SW480 (cell line): ENCODE measurements around the gene DDX1.
"Not testable (repeated sequence)": the region's sequence is repeated elsewhere in the genome, so short reads cannot be mapped to it uniquely, and the experiment has no call there.

Source experiments
- DNase-seq: peaks from one replicate; pipeline ENCODE4 v3.0.0-alpha.2; 2016; ENCODE audit warnings: low spot score

Gene DDX1

DNA sequence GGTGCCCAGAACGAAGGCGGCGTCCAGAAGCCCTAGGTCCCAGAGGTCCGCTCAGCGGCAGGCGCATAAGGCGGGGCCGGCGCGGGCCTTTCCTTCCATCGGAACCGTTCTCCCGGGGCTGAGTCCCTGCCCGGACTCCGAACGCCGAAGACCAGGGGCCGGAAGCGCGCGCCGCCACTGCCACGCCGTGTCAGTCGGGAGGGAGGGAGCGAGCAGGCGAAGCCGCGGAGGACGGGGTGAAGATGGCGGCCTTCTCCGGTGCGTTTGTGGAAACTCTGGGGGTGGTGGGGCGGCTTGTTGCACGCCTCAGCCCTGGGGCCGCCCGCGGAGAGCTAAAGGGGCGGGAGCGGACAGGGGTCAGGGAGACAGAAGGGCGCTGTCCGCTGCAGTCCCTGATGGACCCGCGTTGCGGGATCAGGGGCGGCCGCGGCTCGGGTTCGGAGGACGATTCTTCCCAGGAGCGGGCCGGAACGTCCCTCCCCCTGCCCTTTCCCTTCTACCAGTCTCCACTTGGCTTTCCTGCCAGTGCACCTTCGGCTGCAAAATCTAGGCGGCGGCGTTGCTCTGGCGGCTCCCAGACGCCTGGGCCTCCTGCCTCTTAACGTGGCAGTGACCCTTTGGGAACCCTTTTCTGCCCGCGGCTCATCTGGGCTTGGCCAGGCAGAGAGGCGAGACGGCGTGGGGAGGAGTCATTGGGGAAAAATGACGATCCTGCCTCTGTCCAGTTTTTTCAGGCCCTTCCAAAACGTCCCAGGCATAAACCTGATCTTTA, at the start of gene DDX1:
DDX1 (plus strand) TSS at position 177 of the 772 bp plus-strand sequence; CDS start at position 243, 66 bp downstream.
- peak; percentile 87 for DNase-seq

DNA sequence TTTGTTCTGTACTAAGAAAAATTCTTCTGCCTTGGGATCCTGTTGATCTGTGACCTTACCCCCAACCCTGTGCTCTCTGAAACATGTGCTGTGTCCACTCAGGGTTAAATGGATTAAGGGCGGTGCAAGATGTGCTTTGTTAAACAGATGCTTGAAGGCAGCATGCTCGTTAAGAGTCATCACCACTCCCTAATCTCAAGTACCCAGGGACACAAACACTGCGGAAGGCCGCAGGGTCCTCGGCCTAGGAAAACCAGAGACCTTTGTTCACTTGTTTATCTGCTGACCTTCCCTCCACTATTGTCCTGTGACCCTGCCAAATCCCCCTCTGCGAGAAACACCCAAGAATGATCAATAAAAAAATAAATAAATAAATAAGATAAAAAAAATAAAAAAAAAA, 49.4 kb upstream of the DDX1 start:
- DNase-seq: not testable (repeated sequence)

DNA sequence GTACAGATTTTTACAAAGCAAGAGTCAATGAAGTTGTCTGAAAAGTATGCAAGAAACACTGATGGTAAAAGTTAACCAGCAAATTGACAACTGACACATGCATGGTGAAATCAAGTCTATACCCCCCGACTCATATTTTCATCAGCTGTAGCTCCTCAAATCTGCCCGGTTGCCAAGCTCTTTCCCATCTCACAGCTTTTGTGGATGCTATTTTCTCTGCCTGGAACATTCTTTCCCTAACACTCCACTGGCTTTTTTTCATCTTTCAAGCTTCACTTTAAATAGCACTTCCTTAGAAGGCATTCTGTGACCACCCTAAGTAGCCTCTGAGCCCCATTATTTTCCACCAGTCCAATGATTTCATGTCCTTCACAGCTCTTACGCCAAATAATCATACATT, 48.6 kb upstream of the DDX1 start:
- no peak for DNase-seq

DNA sequence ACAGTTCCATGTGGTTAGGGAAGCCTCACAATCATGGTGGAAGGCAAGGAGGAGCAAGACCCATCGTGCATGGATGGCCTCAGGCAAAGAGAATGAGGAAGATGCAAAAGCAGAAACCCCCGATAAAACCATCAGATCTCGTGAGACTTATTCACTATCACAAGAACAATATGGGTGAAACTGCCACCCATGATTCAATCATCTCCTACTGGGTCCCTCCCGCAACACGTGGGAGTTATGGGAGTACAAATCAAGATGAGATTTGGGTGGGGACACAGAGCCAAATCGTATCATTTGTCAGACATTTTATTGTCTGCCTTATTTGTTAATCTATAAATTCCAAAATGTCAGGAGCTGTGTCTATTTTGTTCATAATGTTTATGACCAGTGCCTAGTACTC, 48.1 kb upstream of the DDX1 start:
- no peak for DNase-seq

DNA sequence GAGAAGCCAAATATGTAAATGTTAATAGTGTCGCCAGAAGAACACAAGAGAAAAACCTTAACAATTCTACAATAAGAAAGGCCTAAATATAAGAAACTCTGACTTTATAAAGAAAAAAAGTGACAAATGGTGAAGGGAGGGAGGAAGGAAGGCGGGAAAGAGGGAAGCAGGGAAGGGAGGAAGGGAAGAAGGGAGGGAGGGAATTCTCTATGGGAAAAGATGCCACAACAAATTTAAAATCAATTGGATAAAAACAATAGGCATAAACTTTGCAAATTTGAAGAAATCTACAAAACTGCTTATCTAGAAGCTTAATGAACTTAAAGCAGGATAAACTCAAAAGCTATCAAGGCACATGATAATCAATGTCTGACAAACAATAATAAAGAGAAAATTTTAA, 47.4 kb upstream of the DDX1 start:
- DNase-seq: no peak

DNA sequence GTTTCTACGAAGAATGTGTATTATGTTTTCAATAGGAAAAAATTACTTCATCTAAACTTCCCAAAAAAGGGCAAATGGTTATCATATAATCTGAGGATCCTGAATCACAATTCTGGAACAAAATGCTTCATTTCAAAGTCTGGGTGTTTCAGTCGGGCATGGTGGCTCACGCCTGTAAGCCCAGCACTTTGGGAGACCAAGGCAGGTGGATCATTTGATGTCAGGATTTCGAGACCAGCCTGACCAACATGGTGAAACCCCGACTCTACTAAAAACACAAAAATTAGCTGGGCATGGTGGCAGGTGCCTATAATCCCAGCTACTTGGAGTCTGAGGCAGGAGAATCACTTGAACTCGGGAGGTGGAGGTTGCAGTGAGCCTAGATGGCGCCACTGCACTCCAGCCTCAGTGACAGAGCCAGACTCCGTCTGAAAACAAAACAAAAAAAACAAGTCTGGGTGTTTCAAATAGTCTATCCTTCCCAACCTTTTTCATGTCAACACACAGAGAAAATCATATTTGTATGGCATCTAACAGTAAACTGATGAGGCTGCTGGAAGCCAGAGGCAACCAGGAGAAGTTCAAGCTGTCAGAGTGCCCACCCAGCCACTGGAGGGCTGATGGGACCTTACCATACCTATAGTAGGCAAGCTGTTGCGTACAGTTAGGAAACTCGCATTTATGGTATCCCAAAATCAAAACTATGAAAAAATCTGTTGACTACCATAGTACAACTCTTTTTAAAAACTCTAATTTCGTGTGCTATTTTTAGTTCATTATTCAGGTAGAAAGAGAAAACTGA, 45.2 kb upstream of the DDX1 start:
- DNase-seq: no peak

DNA sequence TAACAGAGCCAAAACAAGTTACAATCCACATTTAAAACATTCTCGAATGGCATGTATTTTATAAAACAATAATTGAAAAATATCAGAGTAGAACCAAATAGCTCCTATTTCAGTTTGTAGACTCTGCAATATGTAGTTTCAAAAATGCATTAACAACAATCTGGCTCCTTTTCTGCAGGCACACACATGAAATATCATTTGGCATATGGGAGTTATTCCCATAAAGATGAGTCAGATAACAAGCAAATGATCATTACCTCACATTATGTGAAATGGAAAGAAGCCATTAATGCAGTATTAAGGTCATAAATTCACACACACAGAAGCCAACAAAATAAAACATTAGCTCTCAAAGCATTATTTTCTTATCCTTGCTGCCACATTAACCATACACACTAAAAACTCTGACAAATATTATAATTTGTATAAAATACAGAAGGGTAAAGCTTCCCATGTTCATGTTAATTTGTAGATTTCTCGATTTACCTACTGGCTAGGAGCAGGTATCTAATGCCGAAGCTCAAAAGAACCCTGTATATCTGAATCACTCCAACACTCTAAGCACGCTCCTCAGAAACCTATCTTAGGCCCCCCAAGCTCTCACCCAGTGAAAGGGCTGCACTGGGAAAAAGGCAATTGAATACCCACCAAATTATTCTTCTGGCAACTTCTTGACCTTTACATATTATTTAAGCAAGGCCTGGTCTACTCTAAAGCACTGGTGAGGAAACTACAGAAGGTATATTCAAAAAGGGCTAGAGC, 44.4 kb upstream of the DDX1 start:
- no peak for DNase-seq

DNA sequence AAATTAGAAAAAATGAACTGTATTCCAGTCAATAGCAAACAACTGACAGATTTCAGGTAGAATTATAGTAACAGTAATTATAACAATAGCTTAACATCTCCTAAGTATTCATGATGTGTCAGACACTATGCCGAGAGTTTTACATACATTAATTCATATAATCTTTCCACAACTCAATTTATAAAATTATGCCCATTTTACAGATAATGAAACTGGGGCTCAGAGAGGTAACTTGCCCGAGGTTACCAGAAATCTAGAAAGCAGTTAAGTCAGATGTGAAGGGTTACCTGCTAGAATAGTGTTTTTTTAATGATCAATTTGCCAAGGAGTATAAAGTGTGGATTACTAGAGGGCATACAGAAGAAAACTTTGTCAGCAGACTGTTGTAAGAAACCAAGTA, 42.7 kb upstream of the DDX1 start:
- DNase-seq: no peak

DNA sequence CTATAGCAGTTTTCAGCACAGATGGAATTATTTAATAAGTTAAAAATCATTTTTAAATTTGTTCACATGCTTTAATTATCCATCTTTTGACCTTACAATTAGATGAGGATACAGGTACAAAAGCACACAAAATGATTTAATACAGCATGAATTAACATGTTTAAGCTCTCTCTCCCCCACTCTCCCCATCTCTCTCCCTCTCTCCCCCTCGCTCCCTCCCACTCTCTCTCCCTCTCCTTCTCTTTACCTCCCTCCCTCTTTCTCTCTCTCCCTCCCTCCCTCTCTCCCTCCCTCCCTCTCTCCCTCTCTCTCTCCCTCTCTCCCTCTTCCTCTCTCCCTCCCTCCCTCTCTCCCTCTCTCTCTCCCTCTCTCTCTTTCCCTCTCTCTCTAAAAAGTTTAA, 38.1 kb upstream of the DDX1 start:
- DNase-seq: no peak

DNA sequence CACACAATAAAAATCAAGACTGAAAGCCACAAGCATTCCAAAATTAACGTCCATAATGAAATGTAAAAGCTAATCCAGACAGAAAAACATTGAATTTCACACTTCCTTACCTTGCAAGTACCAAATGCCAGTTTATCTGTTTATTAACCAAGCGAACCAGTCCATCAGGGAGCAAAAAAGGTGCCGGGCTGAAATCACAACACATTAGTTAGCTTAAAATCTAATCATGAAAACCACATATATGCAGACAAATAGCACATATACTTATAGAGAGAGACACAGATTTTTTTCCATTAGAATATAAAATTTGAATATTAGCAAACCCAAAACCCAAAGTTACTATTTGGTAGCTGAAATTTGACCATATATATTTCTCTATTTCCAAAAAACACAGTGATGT, 37.7 kb upstream of the DDX1 start:
- DNase-seq: no peak

DNA sequence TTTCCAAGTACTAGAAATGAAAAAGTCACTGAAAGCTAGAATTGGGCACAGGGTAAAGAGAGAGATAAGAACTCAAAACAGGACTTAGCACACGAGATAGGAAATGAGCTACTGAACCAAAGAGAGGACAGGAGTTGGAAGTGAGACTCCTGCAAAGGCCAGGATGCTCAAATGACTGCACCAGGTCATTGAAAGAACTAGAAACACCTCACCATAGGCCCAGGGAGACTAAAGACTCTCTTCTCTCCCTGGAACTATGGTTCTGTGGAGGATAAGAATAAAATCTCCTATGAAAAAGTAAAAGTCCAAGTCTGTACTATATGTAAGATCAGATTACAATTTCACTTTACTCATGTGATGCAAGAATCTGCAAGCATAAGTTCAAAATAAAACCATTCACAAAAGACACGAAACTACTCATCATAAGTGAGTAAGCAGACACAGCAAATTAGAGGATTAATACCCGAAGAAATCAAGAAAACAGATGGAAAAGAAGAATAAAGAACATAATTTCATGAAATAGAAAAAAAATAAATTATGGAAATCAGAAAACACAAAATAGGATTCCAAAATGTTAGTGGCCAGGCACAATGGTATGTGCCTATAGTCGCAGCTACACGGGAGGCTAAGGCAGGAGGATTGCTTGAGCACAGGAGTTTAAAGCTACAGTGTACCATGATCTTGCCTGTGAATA, 37.0 kb upstream of the DDX1 start:
- no peak for DNase-seq

DNA sequence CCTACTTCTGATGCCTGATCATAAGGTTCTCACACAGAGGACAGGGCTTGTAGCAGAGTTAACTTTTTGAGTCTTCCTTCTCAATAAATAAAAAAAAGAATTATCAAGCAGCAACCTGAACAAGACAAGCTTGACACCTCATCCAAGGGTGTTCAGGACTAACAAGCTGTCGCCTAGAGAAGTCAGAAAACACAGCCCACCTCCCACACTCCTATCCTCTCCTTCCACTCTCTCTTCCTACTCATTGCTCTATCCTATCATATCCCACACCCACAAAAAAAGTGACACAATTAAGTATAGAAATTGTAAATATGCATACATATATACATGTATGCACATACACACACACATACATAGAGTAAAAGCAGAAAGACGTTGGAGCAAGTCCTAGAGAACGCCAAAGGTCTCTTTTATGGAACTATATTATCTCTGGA, 35.9 kb upstream of the DDX1 start:
- no peak for DNase-seq

DNA sequence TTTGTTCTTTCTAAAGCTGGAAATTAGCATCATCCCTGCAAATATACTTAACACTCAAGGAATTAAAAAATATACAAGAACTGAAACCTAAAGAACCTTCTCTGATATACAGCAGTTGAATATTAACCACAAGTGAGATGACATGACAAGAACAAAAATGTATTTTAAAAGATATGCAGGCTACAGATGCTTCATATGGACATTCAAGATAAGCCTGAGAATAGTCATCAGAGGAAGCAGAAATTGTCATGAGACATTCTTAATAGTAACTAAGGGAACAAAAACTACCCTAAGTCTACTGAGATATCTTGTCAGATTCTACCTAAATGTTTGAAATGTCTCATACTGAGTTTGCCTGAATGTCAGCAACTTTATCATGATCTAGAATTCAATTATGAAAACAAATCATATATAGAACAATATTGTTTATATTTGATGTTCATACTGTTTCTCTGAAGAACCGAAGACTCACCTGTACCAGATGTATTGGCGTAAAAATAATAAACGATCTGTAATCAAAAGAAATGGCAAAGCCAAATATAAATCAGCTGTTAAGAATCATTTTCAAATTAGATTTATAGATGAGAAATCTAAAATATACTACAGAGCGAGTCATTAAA, 35.2 kb upstream of the DDX1 start:
- DNase-seq: no peak

DNA sequence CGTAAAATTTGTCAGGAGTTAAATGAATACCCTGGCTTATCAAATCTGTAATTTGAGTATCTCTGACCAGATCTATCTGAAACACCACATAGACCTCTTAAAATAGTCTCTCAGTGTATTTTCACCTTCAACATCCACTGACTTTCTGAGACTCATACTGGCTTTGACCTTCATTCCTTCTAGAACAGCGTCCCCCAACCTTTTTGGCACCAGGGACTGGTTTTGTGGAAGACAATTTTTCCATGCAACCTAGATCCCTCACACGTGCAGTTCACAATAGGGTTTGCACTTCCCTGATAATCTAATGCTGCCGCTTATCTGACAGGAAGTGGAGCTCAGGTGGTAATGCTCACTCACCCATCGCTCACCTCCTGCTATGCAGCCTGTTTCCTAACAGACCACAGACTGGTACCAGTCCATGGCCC, 33.8 kb upstream of the DDX1 start:
- no peak for DNase-seq

DNA sequence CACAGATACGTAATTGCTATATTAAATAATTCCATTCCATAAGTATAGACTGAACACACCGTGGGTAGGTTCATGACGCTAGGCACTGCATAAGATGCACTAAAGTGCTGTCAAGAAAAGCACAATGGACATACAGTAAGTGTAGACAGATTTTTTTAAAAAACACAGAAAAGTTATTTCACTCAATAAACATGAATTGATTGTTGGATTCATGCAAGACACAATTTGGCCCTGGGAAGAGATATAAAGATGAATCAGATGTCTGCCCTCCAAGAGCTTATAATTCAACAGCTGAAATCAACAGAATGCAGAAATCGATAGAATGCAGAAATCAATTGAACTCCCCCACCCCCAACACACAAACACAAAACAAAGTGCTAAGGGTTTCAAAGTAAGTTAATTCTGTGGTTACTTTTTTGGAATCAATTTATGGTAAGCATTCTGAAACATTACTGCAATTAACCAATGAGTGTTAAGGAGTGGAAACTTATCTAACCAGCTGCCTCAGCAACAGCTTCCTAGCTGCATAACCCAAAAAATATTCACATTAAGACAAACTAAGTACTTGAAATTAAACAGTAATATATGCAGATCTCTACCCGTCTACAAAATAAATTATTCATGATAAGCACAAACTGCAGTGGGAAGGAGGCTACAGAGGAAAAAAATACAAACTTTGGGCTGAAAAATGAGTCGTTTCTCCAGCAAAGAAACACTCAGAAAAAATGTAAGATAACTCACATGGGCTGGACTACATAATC, 32.1 kb upstream of the DDX1 start:
- DNase-seq: no peak

DNA sequence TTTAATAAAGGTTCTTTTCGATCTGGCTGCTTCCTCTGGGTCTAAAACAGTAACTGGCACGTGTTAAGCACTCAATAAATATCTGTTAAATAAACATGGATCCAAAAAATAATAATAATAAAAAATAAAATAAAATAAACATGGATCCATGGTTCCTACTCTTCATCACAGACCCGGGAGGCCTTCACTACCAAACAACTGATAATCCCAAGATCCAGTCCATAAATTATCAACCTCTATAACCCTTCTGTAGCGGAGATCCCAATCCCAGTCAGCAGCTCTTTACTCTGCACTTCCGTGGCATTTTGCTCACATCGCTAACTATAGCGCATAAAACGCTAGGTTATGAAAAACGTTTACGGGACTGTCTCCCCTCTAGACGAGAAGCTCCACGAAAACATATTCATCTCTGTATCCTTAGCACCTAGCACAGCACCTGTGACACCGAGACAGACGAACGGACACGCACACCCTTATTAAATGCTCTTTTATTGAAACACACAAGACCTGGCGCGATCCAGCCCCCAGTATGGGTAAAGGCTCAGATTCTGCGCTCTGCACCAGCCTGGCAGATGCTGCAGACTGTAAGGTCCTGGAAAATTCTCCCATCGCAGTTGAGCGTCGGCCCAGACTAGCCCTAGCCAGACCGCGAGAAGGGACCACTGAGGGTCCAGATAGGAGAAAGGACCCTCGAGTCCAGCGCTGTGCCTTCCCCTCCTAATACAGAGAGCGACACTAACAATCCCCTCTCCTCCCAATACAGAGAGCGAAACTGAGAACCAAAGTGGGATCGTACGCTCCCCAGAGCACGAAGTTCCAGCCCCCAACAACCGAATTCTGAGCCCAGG, 31.3 kb upstream of the DDX1 start:
- peak; percentile 42 for DNase-seq

DNA sequence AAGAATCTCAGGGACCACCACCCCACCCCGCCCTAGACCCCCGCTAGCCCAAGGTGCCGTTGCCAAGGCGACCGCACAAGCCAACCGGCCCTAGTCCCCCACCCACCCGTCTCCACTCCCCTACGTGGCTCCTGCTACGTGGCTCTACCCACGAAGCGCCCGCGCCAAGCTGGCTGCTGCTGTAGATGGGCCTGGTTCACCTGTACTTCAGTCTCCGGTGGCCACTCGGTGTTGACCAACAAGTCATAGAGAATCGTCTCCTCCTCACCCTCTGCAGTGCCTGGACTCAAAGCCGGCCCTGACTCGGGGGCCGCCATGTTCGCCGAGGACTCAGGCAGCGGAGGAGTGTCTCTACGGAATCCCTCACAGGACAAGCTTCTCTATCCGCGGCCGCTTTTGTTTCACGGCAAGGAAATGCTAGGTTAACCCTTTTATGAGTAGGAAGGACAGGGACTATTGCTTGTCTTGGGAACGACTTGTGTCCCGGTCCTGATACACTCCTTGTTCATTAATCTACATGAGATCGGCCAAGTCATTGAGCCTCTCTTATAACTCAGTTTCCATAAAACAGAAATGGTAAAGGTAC, 30.6 kb upstream of the DDX1 start, which contains the start of gene NBAS:
NBAS (minus strand) TSS at position 347 of the 586 bp plus-strand sequence; CDS start at position 317, 30 bp downstream.
- peak; percentile 91 for DNase-seq

DNA sequence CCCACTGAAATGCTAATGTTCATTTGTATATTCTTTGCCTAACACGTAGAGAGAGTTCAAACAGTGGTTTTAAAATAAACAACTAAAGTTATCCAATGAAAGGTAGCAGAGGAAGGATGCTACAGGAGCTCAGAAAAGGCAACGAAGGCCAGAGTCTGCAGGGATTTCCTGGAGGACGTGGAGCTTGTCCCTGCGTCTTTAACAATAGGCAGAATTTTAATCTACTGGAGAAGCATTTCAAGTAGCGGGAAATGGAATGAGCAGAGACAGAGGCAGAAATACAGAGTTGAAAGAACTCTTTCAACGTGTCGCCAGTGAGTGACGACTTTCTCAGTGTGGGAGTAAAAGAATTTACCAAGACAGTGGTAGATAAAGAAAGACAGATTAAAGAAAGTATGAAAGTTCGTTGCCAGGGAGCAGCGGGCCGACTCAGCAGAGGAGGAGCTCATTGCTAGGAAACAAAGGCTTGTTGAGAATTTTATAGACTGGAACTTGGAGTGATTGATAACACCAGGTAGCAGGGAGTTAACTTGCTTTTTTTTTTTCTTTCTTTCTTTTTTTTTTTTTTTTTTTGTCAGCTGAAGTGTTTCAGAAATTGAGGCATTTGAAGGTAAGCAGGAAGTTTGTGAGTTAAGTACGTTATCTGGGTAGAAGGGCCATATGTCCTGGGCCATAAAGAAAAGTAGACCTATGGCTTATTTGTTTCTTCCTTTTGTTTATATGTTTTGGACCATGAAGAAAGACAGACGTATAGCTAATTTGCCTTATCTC, 29.9 kb upstream of the DDX1 start:
- peak; percentile 35 for DNase-seq
